ENCODE measurements around the gene C12orf42.

DNA sequence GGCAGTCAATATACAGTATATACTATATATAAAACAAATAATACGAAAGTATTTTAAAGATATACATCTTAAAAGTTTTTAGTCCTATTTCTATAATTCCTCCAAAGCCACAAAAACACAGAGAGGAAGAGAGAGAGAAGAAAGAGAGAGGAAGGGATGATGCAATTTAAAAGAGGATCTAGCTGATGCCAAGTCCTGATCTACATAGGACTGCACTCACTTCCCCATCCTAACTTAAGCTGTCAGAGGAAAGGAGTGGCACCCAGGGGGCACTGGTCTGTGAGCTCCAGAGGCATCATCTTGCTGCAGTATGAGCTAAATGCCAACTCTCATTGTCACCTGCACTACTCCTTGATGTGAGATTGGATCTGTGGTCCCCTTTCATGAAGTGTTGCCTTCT lies 95.8 kb downstream of the C12orf42 start:
- TF ChIP-seq CTCF (conservative IDR thresholded peaks at IDR 0.05; ENCODE audit: low read depth, low read length) (no peak), POLR2A (IDR thresholded peaks at IDR 0.05; ENCODE audit: low read depth, low read length) (no peak), RCOR1 (IDR thresholded peaks at IDR 0.05; ENCODE audit: insufficient replicate concordance, low read length) (no peak), CEBPB (IDR thresholded peaks at IDR 0.05; ENCODE audit: low read depth, low read length) (no peak), RFX5 (IDR thresholded peaks at IDR 0.05; ENCODE audit: low read depth, low read length) (no peak), CHD1 (IDR thresholded peaks at IDR 0.05; ENCODE audit: low read depth, low read length) (no peak), FOS (IDR thresholded peaks at IDR 0.05; ENCODE audit: low read depth, low read length) (no peak), BHLHE40 (IDR thresholded peaks at IDR 0.05; ENCODE audit: low read depth, low read length) (no peak), RAD21 (IDR thresholded peaks at IDR 0.05; ENCODE audit: low read length) (no peak), SMC3 (IDR thresholded peaks at IDR 0.05; ENCODE audit: low read depth, low read length) (no peak), MXI1 (IDR thresholded peaks at IDR 0.05; ENCODE audit: borderline replicate concordance, low read depth, low read length) (no peak)
- TF ChIP-seq, protein P1, sequence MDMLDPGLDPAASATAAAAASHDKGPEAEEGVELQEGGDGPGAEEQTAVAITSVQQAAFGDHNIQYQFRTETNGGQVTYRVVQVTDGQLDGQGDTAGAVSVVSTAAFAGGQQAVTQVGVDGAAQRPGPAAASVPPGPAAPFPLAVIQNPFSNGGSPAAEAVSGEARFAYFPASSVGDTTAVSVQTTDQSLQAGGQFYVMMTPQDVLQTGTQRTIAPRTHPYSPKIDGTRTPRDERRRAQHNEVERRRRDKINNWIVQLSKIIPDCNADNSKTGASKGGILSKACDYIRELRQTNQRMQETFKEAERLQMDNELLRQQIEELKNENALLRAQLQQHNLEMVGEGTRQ (IDR thresholded peaks at IDR 0.05; ENCODE audit: low read depth, low read length): no peak

All from IMR-90 (cell line).